CD4-positive, alpha-beta T cell (primary cell): ENCODE measurements around the gene TRAPPC3. TPM values are rescaled to one million over a fixed set of nuclear protein-coding genes. Genes with fewer than 3 reads are reported as not detected.
A peak's percentile ranks its signal among the peaks of the same experiment; 100 is the strongest.

Experiments
- ATAC-seq: fragments of 200-7000 bp; cut with Tn5 transposase; one replicate; pipeline ENCODE4 v1.10.0; 2022; ENCODE audit warnings: mild to moderate bottlenecking; ENCODE audit not compliant: poor library complexity
- CTCF ChIA-PET: fragments of 350-600 bp; sonication (Branson Sonifier 250); formaldehyde crosslinking; loops from one replicate; lab custom pipeline; 2021; ENCODE audit warnings: antibody characterized with exemption, inconsistent platforms; lab: Charles Lee
- POLR2A ChIA-PET: fragments of 350-600 bp; sonication (Branson Sonifier 250); formaldehyde crosslinking; loops from one replicate; lab custom pipeline; 2021; ENCODE audit warnings: antibody characterized with exemption, inconsistent platforms; lab: Charles Lee
- DNase-seq, 14 experiments: peaks; one replicate each; pipeline ENCODE4 v3.0.0-alpha.2; 2013 to 2020; ENCODE audit warnings: mixed read lengths in 2 of 14
- H3K27ac ChIP-seq, 2 donors: one replicate each; pipeline versions ENCODE4 v1.5.1 to v1.7.0; 2013; ENCODE audit warnings: low read length in 2 of 2, low read depth in 1 of 2, mild to moderate bottlenecking in 1 of 2
- H3K27me3 ChIP-seq, 2 experiments: 1 replicate in 1 of 2; 2 replicates in 1 of 2; pipeline versions ENCODE4 v1.6.1 to v1.7.0; 2013; ENCODE audit warnings: low read length in 2 of 2, control low read depth in 1 of 2, mild to moderate bottlenecking in 1 of 2, moderate library complexity in 1 of 2; ENCODE audit not compliant: insufficient read depth in 2 of 2, control insufficient read depth in 1 of 2
- H3K36me3 ChIP-seq: one replicate; pipeline ENCODE4 v1.6.1; 2013; ENCODE audit warnings: low read length, control low read depth; ENCODE audit not compliant: insufficient read depth
- H3K4me1 ChIP-seq: one replicate; pipeline ENCODE4 v1.6.1; 2013; ENCODE audit warnings: low read length, control low read depth; ENCODE audit not compliant: insufficient read depth
- H3K4me3 ChIP-seq: one replicate; pipeline ENCODE4 v1.5.1; 2013; ENCODE audit warnings: mild to moderate bottlenecking, low read length, moderate library complexity
- H3K9me3 ChIP-seq, 2 experiments: 1 replicate in 1 of 2; 2 replicates in 1 of 2; pipeline versions ENCODE4 v1.6.1 to v1.7.0; 2013; ENCODE audit warnings: low read length in 2 of 2, mild to moderate bottlenecking in 2 of 2, control low read depth in 1 of 2, moderate library complexity in 1 of 2; ENCODE audit not compliant: control insufficient read depth in 1 of 2, insufficient read depth in 1 of 2
- H3K27ac Mint-ChIP-seq: one replicate; pipeline ENCODE4 v1.8.0; 2020; ENCODE audit warnings: mixed read lengths
- H3K27me3 Mint-ChIP-seq: one replicate; pipeline ENCODE4 v1.8.0; 2021; ENCODE audit warnings: mixed read lengths
- H3K36me3 Mint-ChIP-seq: one replicate; pipeline ENCODE4 v1.8.0; 2021; ENCODE audit warnings: low read depth, mixed read lengths
- H3K4me1 Mint-ChIP-seq: one replicate; pipeline ENCODE4 v1.8.0; 2021; ENCODE audit warnings: low read depth, mixed read lengths
- H3K4me3 Mint-ChIP-seq: one replicate; pipeline ENCODE4 v1.8.0; 2020; ENCODE audit warnings: mild to moderate bottlenecking, mixed read lengths
- H3K9me3 Mint-ChIP-seq: one replicate; pipeline ENCODE4 v1.8.0; 2020; ENCODE audit warnings: mixed read lengths
- CTCF ChIP-seq: fragments of 200-600 bp; IDR thresholded peaks from one replicate; pipeline ENCODE4 v1.8.0; 2022; ENCODE audit warnings: antibody characterized with exemption, mild to moderate bottlenecking
- intact Hi-C, 2 experiments: fragments of 100-400 bp; cut with DNase I in 1 of 2; cut with micrococcal nuclease in 1 of 2; formaldehyde crosslinking; loops; one replicate each; pipeline versions ENCODE4 v1.15.1 to v1.9.0; 2023 to 2025; cut with DNase I, micrococcal nuclease
- total RNA-seq, 174 experiments: library from RNA in 2 of 174; stranded (reverse) in 2 of 174; gene quantifications; one replicate each; pipeline ENCODE4 v1.2.3 and lab custom pipeline; 2021 to 2026

Gene TRAPPC3
- total RNA-seq, 2 experiments from 2014 or later = 18.4 to 21.3 TPM

- intact Hi-C loops = loop anchor here (1.0 to 5.0 kb wide), 3 partner anchors 13 to 60 kb away; partner anchors contain the start of genes THRAP3 (in 1 of the 2) and TRAPPC3 (in 1 of the 2)
- H3K36me3 Mint-ChIP-seq = peaks cover 50% of the 10 kb centered on the region
- peak; percentile 77 for ATAC-seq
- TF ChIP-seq CTCF = no peak
- H3K4me3 ChIP-seq = peak overlapping the region; percentile 61
- CTCF ChIA-PET = interaction anchor here (0.9 to 6.3 kb wide), 4 partner anchors 12 to 279 kb away, joined by 3 to 74 read pairs (median 14); partner anchors contain the start of genes AGO1 and TRAPPC3
- no peaks in the 10 kb centered on the region for H3K27me3 Mint-ChIP-seq
- H3K4me1 ChIP-seq = peaks cover 87% of the 10 kb centered on the region
- peak overlapping the region; percentile 88 for H3K4me3 Mint-ChIP-seq
- H3K27me3 ChIP-seq = no peaks in the 10 kb centered on the region
- DNase-seq = peak; percentile 24 to 79 (median 54)
- no peaks in the 10 kb centered on the region for H3K9me3 ChIP-seq
- POLR2A ChIA-PET = interaction anchor here (0.7 to 5.5 kb wide), 18 partner anchors 8 to 303 kb away, joined by 3 to 194 read pairs (median 5); partner anchors contain the start of genes AGO3, MRPS15, SH3D21 and THRAP3
- peaks cover 21% of the 10 kb centered on the region for H3K36me3 ChIP-seq
- H3K4me1 Mint-ChIP-seq = peaks cover 78% of the 10 kb centered on the region
- no peaks in the 10 kb centered on the region for H3K9me3 Mint-ChIP-seq
- peak overlapping the region; percentile 91 to 93 for H3K27ac ChIP-seq
- peak overlapping the region; percentile 97 for H3K27ac Mint-ChIP-seq
Measured at GRCh38 chr1:36161641-36162531, 12.6 kb upstream of the TRAPPC3 start.

GRCh38 chr1:36160949-36161485 is 11.7 kb upstream of the TRAPPC3 start:
- no peaks in the 10 kb centered on the region for H3K9me3 Mint-ChIP-seq
- peak overlapping the region; percentile 88 for H3K4me3 Mint-ChIP-seq
- H3K36me3 Mint-ChIP-seq = peaks cover 49% of the 10 kb centered on the region
- no peaks in the 10 kb centered on the region for H3K27me3 Mint-ChIP-seq
- peak; percentile 25 for ATAC-seq
- no peak for TF ChIP-seq CTCF
- ChIA-PET POLR2A (interaction anchor here (0.6 to 5.5 kb wide), 22 partner anchors 9 to 392 kb away, joined by 3 to 194 read pairs (median 4); partner anchors contain the start of genes ADPRS, AGO3, SH3D21 and STK40), CTCF (interaction anchor here (0.6 to 6.3 kb wide), 6 partner anchors 11 to 139 kb away, joined by 3 to 74 read pairs (median 4); partner anchors contain the start of gene TRAPPC3)
- H3K27ac Mint-ChIP-seq = peak overlapping the region; percentile 97
- DNase-seq = peak; percentile 41 to 85 (median 64)
- Histone ChIP-seq H3K27me3 (no peaks in the 10 kb centered on the region), H3K36me3 (peaks cover 15% of the 10 kb centered on the region), H3K4me1 (peaks cover 79% of the 10 kb centered on the region), H3K4me3 (peak overlapping the region; percentile 61), H3K9me3 (no peaks in the 10 kb centered on the region), H3K27ac (peak overlapping the region; percentile 91 to 93)
- peaks cover 72% of the 10 kb centered on the region for H3K4me1 Mint-ChIP-seq
- intact Hi-C loops = loop anchor here in 1 of 2 experiments (5.0 kb wide), 1 partner anchor 61 kb away; the partner anchor contains the start of gene THRAP3

- intact Hi-C loops = loop anchor here in 1 of 2 experiments (5.0 kb wide), 1 partner anchor 62 kb away; the partner anchor contains the start of gene THRAP3
- H3K4me1 ChIP-seq = peaks cover 73% of the 10 kb centered on the region
- ChIA-PET POLR2A (interaction anchor here (0.6 to 5.5 kb wide), 18 partner anchors 10 to 391 kb away, joined by 3 to 194 read pairs (median 5); partner anchors contain the start of genes ADPRS, AGO3, SH3D21 and STK40), CTCF (interaction anchor here (1.0 to 6.3 kb wide), 5 partner anchors 10 to 140 kb away, joined by 3 to 74 read pairs (median 4); partner anchors contain the start of gene TRAPPC3)
- Mint-ChIP-seq H3K4me3 (peak overlapping the region; percentile 88), H3K36me3 (peaks cover 49% of the 10 kb centered on the region), H3K4me1 (peaks cover 74% of the 10 kb centered on the region), H3K27me3 (no peaks in the 10 kb centered on the region), H3K27ac (peak overlapping the region; percentile 97), H3K9me3 (no peaks in the 10 kb centered on the region)
- H3K27me3 ChIP-seq = no peaks in the 10 kb centered on the region
- ATAC-seq (no peak), DNase-seq (no peak)
- peak overlapping the region; percentile 91 to 93 for H3K27ac ChIP-seq
- peak overlapping the region; percentile 61 for H3K4me3 ChIP-seq
- H3K36me3 ChIP-seq = peaks cover 14% of the 10 kb centered on the region
- H3K9me3 ChIP-seq = no peaks in the 10 kb centered on the region
- no peak for TF ChIP-seq CTCF
Measured at GRCh38 chr1:36160388-36160948, 11.2 kb upstream of the TRAPPC3 start.
